GM15510 (cell line): ENCODE measurements around the gene COG1.

Experiments
- POLR2A ChIP-seq: IDR thresholded peaks from 3 replicates; pipeline ENCODE4 v1.6.1; 2011; ENCODE audit warnings: borderline replicate concordance; ENCODE audit not compliant: insufficient read length; ENCODE audit errors: extremely low read depth

The COG1 gene

GRCh38 chr17:73192894-73193701, at the start of gene COG1:
Gene COG1 (plus strand): TSS chr17:73193055. CDS start chr17:73193070, 15 bp downstream.
- TF ChIP-seq POLR2A, result peak; percentile 58

- no peak for TF ChIP-seq POLR2A
These were observed 47.2 kb upstream of the COG1 start for GRCh38 chr17:73145641-73146040.

GRCh38 chr17:73148540-73149334, 44.1 kb upstream of the COG1 start:
- TF ChIP-seq POLR2A, result no peak

- TF ChIP-seq POLR2A, result no peak
These were observed 40.8 kb upstream of the COG1 start for GRCh38 chr17:73151916-73152632.

GRCh38 chr17:73155410-73156165, 37.3 kb upstream of the COG1 start:
- TF ChIP-seq POLR2A, result no peak

- TF ChIP-seq POLR2A, result no peak
These were observed 36.6 kb upstream of the COG1 start for GRCh38 chr17:73156166-73156840.

- no peak for TF ChIP-seq POLR2A
These were observed 35.9 kb upstream of the COG1 start for GRCh38 chr17:73156887-73157520.

- TF ChIP-seq POLR2A, result no peak
These were observed 35.3 kb upstream of the COG1 start for GRCh38 chr17:73157521-73157890.

- TF ChIP-seq POLR2A, result no peak
These were observed 34.7 kb upstream of the COG1 start for GRCh38 chr17:73158133-73158532.

- no peak for TF ChIP-seq POLR2A
These were observed 31.8 kb upstream of the COG1 start for GRCh38 chr17:73160980-73161630.

- TF ChIP-seq POLR2A, result no peak
These were observed 29.8 kb upstream of the COG1 start for GRCh38 chr17:73163043-73163442.

- no peak for TF ChIP-seq POLR2A
These were observed 27.0 kb upstream of the COG1 start for GRCh38 chr17:73165616-73166404.
